ENCODE measurements around the gene CYP3A5. TPM values are rescaled to one million over a fixed set of nuclear protein-coding genes. Genes with fewer than 3 reads are reported as not detected.

The CYP3A5 gene
- total RNA-seq, 1 donor from 2014 or later = not detected

DNA sequence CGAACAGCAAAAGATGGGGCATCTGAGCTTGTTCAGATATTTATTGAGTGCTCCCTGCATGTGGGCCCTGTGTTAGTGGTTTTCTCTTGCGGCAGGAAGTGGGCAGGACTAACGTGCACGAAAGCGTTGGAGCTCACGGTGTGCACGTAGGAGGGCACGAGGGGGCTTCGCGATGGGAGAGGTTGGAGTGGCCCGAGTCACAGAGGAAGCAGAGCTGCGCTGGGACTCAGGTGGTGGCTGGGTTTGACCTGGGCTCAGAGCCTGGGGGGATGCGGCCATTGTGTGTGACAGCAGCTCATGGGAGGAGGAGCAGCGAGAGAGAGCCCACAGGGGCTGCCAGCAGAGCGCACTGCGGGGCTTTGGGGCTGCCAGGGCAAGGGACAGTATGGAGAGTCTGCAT lies 55.3 kb downstream of the CYP3A5 start:
- Mint-ChIP-seq H3K4me1 (no peaks in the 10 kb centered on the region), H3K4me3 (no peak overlapping the region), H3K27ac (no peak overlapping the region), H3K27me3 (no peaks in the 10 kb centered on the region), H3K9me3 (no peaks in the 10 kb centered on the region), H3K36me3 (ENCODE audit: low read depth) (peaks cover 95% of the 10 kb centered on the region)
- ChIA-PET CTCF (no interaction called here), POLR2A (no interaction called here)
- no peak for TF ChIP-seq CTCF (IDR thresholded peaks at IDR 0.05)
- intact Hi-C loops (cut with micrococcal nuclease) = no loop called here
- ATAC-seq (ENCODE audit: low read depth) (no peak), DNase-seq (no peak)

GRCh38 chr7:99623702-99624447 lies 55.9 kb downstream of the CYP3A5 start:
- intact Hi-C loops (cut with micrococcal nuclease) = no loop called here
- CTCF ChIA-PET = no interaction called here

DNA sequence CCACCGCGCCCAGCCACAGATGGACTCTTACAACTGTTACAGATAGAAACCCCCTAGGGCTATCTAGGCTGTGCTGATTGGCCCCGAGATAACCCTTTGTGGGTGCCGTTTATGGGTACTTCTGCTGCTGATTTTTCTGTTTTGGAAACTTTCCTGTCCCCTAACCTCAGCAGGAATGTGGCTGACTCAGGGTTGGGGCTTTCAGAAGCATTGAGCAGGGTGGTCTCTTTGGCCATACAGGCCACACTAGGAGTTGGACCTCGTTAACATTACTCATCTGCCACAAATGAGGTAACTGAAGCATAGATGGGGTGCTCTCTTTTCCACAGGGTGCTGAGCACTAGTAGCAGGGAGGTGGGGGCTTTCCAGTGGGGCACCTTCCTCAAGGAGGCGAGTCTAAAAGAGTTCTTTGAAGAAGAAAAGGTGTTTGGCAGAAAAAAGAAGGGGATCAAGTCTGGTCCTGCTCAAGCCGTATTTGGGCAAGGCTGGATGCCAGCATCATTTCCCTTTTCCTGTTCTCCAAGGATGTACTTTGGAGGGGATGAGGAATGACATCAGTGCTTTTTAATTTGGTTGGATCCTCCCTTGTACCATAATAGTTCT lies 56.6 kb downstream of the CYP3A5 start:
- H3K4me3 Mint-ChIP-seq = no peak overlapping the region
- H3K27ac Mint-ChIP-seq = no peak overlapping the region
- H3K4me1 Mint-ChIP-seq = peaks cover 8% of the 10 kb centered on the region
- no peaks in the 10 kb centered on the region for H3K27me3 Mint-ChIP-seq
- no peak for DNase-seq
- TF ChIP-seq CTCF (IDR thresholded peaks at IDR 0.05) = no peak
- intact Hi-C loops (cut with micrococcal nuclease) = no loop called here
- ChIA-PET POLR2A (no interaction called here), CTCF (no interaction called here)
- H3K36me3 Mint-ChIP-seq (ENCODE audit: low read depth) = peaks cover 94% of the 10 kb centered on the region
- H3K9me3 Mint-ChIP-seq = no peaks in the 10 kb centered on the region
- no peak for ATAC-seq (ENCODE audit: low read depth)

More at GRCh38 chr7:99623702-99624447, 55.9 kb downstream of the CYP3A5 start:
- Mint-ChIP-seq H3K9me3 (no peaks in the 10 kb centered on the region), H3K27me3 (no peaks in the 10 kb centered on the region), H3K4me3 (no peak overlapping the region), H3K36me3 (ENCODE audit: low read depth) (peaks cover 95% of the 10 kb centered on the region), H3K4me1 (peaks cover 2% of the 10 kb centered on the region), H3K27ac (no peak overlapping the region)
- ATAC-seq (ENCODE audit: low read depth) (no peak), DNase-seq (no peak)
- TF ChIP-seq CTCF (IDR thresholded peaks at IDR 0.05) = no peak
- POLR2A ChIA-PET = no interaction called here

- no peak for DNase-seq
- H3K4me1 Mint-ChIP-seq = peaks cover 14% of the 10 kb centered on the region
- intact Hi-C loops (cut with micrococcal nuclease) = no loop called here
Observed at GRCh38 chr7:99622596-99622995, 57.2 kb downstream of the CYP3A5 start.

More at GRCh38 chr7:99622596-99622995, 57.2 kb downstream of the CYP3A5 start:
- ChIA-PET POLR2A (no interaction called here), CTCF (no interaction called here)
- Mint-ChIP-seq H3K27me3 (no peaks in the 10 kb centered on the region), H3K36me3 (ENCODE audit: low read depth) (peaks cover 90% of the 10 kb centered on the region), H3K27ac (no peak overlapping the region), H3K9me3 (no peaks in the 10 kb centered on the region), H3K4me3 (no peak overlapping the region)
- ATAC-seq (ENCODE audit: low read depth) = no peak
- no peak for TF ChIP-seq CTCF (IDR thresholded peaks at IDR 0.05)
